Keratinocyte (primary cell): ENCODE data around the gene BAG3.

Experiments
- EZH2 ChIP-seq: IDR thresholded peaks from one replicate; pipeline ENCODE4 v1.6.1; 2012; ENCODE audit warnings: inconsistent platforms, mild to moderate bottlenecking, low read length, moderate library complexity
- TF ChIP-seq, protein P1 (sequence below), 3 experiments: IDR thresholded peaks in 1 of 3; conservative IDR thresholded peaks in 1 of 3; optimal IDR thresholded peaks in 1 of 3; 2 replicates in 2 of 3; 3 replicates in 1 of 3; pipeline versions ENCODE3 to v1.5.1; 2011; ENCODE audit warnings: low read length in 3 of 3, mild to moderate bottlenecking in 3 of 3, moderate library complexity in 2 of 3, control low read depth in 1 of 3, inconsistent platforms in 1 of 3; ENCODE audit not compliant: insufficient read depth in 2 of 3; ENCODE audit errors: extremely low read depth in 1 of 3

DNA sequence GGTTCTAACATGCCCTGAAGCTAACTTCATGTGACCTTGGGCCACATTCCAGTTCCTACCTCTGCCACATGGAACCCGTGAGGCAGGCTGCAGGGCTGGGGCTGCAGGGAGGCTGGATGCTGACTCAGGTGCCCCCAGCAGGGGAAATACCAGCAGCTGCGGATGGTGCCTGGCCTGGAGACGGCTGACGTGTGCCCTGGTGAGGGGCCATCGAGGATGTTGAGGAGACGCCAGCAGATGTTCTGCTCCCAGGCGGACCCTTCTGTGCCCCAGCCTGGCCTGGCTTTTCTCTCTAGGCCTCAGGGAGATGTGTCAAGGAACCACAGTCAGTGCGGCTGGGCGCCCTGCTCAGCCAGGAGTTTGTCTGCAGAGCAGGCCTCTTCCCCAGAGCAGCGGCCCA lies 8.8 kb downstream of the BAG3 start:
- no peak for TF ChIP-seq EZH2
- TF ChIP-seq, protein P1, sequence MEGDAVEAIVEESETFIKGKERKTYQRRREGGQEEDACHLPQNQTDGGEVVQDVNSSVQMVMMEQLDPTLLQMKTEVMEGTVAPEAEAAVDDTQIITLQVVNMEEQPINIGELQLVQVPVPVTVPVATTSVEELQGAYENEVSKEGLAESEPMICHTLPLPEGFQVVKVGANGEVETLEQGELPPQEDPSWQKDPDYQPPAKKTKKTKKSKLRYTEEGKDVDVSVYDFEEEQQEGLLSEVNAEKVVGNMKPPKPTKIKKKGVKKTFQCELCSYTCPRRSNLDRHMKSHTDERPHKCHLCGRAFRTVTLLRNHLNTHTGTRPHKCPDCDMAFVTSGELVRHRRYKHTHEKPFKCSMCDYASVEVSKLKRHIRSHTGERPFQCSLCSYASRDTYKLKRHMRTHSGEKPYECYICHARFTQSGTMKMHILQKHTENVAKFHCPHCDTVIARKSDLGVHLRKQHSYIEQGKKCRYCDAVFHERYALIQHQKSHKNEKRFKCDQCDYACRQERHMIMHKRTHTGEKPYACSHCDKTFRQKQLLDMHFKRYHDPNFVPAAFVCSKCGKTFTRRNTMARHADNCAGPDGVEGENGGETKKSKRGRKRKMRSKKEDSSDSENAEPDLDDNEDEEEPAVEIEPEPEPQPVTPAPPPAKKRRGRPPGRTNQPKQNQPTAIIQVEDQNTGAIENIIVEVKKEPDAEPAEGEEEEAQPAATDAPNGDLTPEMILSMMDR (optimal IDR thresholded peaks at IDR 0.05 in 1 of 3, IDR thresholded peaks at IDR 0.05 in 1 of 3, conservative IDR thresholded peaks at IDR 0.05 in 1 of 3; ENCODE audit: extremely low read depth in 1 of 3, insufficient read depth in 2 of 3, low read length in 3 of 3) = no peak
